OCI-LY1 (cell line): ENCODE data around the gene TCERG1L.

Experiments used
- H2AFZ ChIP-seq: fragments of 200-600 bp; sonication (generic), shearing (Covaris generic); 2 replicates; pipeline ENCODE4 v1.6.0; 2014; ENCODE audit warnings: antibody characterized with exemption, mild to moderate bottlenecking, low read length
- H3F3A ChIP-seq: fragments of 200-600 bp; sonication (generic), shearing (Covaris generic); 2 replicates; pipeline ENCODE4 v1.6.0; 2014; ENCODE audit warnings: mild to moderate bottlenecking, antibody characterized with exemption, low read length, moderate library complexity; ENCODE audit not compliant: insufficient read depth
- H3K27ac ChIP-seq: fragments of 200-600 bp; sonication (generic); 2 replicates; pipeline ENCODE4 v1.5.1; 2014; ENCODE audit warnings: low read length, mixed run types, mild to moderate bottlenecking, low read depth; ENCODE audit not compliant: poor library complexity, severe bottlenecking
- H3K27me3 ChIP-seq: fragments of 200-600 bp; sonication (generic); 2 replicates; pipeline ENCODE4 v1.6.0; 2014; ENCODE audit warnings: antibody characterized with exemption, mild to moderate bottlenecking, low read length, moderate library complexity; ENCODE audit not compliant: insufficient read depth
- H3K36me3 ChIP-seq: fragments of 200-600 bp; sonication (generic); 2 replicates; pipeline ENCODE4 v1.6.1; 2014; ENCODE audit warnings: mild to moderate bottlenecking, antibody characterized with exemption, low read length, moderate library complexity, mixed read lengths; ENCODE audit not compliant: insufficient read depth
- H3K4me1 ChIP-seq: fragments of 200-600 bp; sonication (generic); 2 replicates; pipeline ENCODE4 v1.5.1; 2014; ENCODE audit warnings: mild to moderate bottlenecking, low read length, moderate library complexity; ENCODE audit not compliant: insufficient read depth, severe bottlenecking
- H3K4me2 ChIP-seq: fragments of 200-600 bp; sonication (generic), shearing (Covaris generic); 2 replicates; pipeline ENCODE4 v1.6.1; 2014; ENCODE audit warnings: low read length
- H3K4me3 ChIP-seq: fragments of 200-600 bp; sonication (generic); 2 replicates; pipeline ENCODE4 v1.5.1; 2014; ENCODE audit warnings: low read length, low read depth, mild to moderate bottlenecking, mixed read lengths; ENCODE audit not compliant: poor library complexity, severe bottlenecking
- H3K79me2 ChIP-seq: fragments of 200-600 bp; shearing (Covaris generic); 2 replicates; pipeline ENCODE4 v1.6.1; 2016; ENCODE audit warnings: mixed run types, low read length, mixed read lengths; ENCODE audit not compliant: insufficient read depth
- H3K9ac ChIP-seq: fragments of 200-600 bp; sonication (generic), shearing (Covaris generic); 2 replicates; pipeline ENCODE4 v1.6.1; 2014; ENCODE audit warnings: mild to moderate bottlenecking, low read length, mixed read lengths
- H3K9me2 ChIP-seq: fragments of 200-600 bp; sonication (generic), shearing (Covaris generic); 2 replicates; pipeline ENCODE4 v1.6.1; 2014; ENCODE audit warnings: low read depth, mild to moderate bottlenecking, low read length, mixed read lengths
- H3K9me3 ChIP-seq: fragments of 200-600 bp; shearing (Covaris generic); 2 replicates; pipeline ENCODE4 v1.6.1; 2014; ENCODE audit warnings: low read length, mixed read lengths
- H4K20me1 ChIP-seq: fragments of 200-600 bp; sonication (generic), shearing (Covaris generic); 2 replicates; pipeline ENCODE4 v1.6.0; 2016; ENCODE audit warnings: mild to moderate bottlenecking, low read length; ENCODE audit not compliant: insufficient read depth
- CTCF ChIP-seq: fragments of 200-600 bp; sonication (generic), shearing (Covaris generic); IDR thresholded peaks from 2 replicates; pipeline ENCODE4 v1.5.1; 2017; ENCODE audit warnings: mild to moderate bottlenecking, antibody characterized with exemption, low read length, moderate library complexity, mixed read lengths
- EZH2 ChIP-seq: fragments of 200-600 bp; sonication (generic), shearing (Covaris generic); IDR thresholded peaks from 2 replicates; pipeline ENCODE4 v1.8.0; 2017; ENCODE audit warnings: borderline replicate concordance, mixed run types, mild to moderate bottlenecking, antibody characterized with exemption, low read length, moderate library complexity, mixed read lengths

Gene TCERG1L

GRCh38 chr10:131113709-131114291 lies 197.7 kb downstream of the TCERG1L start:
- Histone ChIP-seq H4K20me1 (no peaks in the 10 kb centered on the region), H2AFZ (no peak overlapping the region), H3K9me3 (no peaks in the 10 kb centered on the region), H3K9ac (no peak overlapping the region), H3K27ac (no peak overlapping the region), H3F3A (no peaks in the 10 kb centered on the region), H3K4me2 (no peak overlapping the region), H3K36me3 (no peaks in the 10 kb centered on the region), H3K9me2 (no peaks in the 10 kb centered on the region), H3K79me2 (no peaks in the 10 kb centered on the region), H3K4me1 (no peaks in the 10 kb centered on the region), H3K27me3 (no peaks in the 10 kb centered on the region), H3K4me3 (no peak overlapping the region)
- TF ChIP-seq CTCF = no peak
- no peak for TF ChIP-seq EZH2

GRCh38 chr10:131113165-131113564 lies 198.4 kb downstream of the TCERG1L start:
- no peak overlapping the region for H3K4me3 ChIP-seq
- H3K4me2 ChIP-seq = no peak overlapping the region
- no peaks in the 10 kb centered on the region for H3K36me3 ChIP-seq
- H3K27ac ChIP-seq = no peak overlapping the region
- H3K9me3 ChIP-seq = no peaks in the 10 kb centered on the region
- H3K79me2 ChIP-seq = no peaks in the 10 kb centered on the region
- H3F3A ChIP-seq = no peaks in the 10 kb centered on the region
- no peaks in the 10 kb centered on the region for H3K27me3 ChIP-seq
- no peaks in the 10 kb centered on the region for H3K9me2 ChIP-seq
- H4K20me1 ChIP-seq = no peaks in the 10 kb centered on the region
- no peaks in the 10 kb centered on the region for H3K4me1 ChIP-seq
- no peak overlapping the region for H3K9ac ChIP-seq
- no peak overlapping the region for H2AFZ ChIP-seq
- TF ChIP-seq CTCF = no peak
- TF ChIP-seq EZH2 = no peak

- no peak for TF ChIP-seq CTCF
- no peak for TF ChIP-seq EZH2
- no peaks in the 10 kb centered on the region for H3K4me1 ChIP-seq
- no peaks in the 10 kb centered on the region for H3K79me2 ChIP-seq
- no peaks in the 10 kb centered on the region for H3F3A ChIP-seq
- no peak overlapping the region for H3K4me3 ChIP-seq
- H3K4me2 ChIP-seq = no peak overlapping the region
- no peaks in the 10 kb centered on the region for H3K9me3 ChIP-seq
- no peak overlapping the region for H2AFZ ChIP-seq
- no peak overlapping the region for H3K27ac ChIP-seq
- H3K36me3 ChIP-seq = no peaks in the 10 kb centered on the region
- no peaks in the 10 kb centered on the region for H4K20me1 ChIP-seq
- H3K9me2 ChIP-seq = no peaks in the 10 kb centered on the region
- no peak overlapping the region for H3K9ac ChIP-seq
- H3K27me3 ChIP-seq = no peaks in the 10 kb centered on the region
Measured at GRCh38 chr10:131112691-131113090, 198.8 kb downstream of the TCERG1L start.
